COLO668 (cell line): ENCODE data around the gene LCE3E.
A peak's percentile ranks its signal among the peaks of the same experiment; 100 is the strongest.
"Not testable (repeated sequence)": the region's sequence is repeated elsewhere in the genome, so short reads cannot be mapped to it uniquely, and the experiment has no call there.

Experiments
- DNase-seq: peaks from one replicate; lab custom pipeline; 2025; ENCODE audit not compliant: unreplicated experiment; lab: John Stamatoyannopoulos, UW

Gene LCE3E

GRCh38 chr1:152566681-152567080 is at the start of gene LCE3E:
Gene LCE3E (minus strand): TSS chr1:152566780. CDS start chr1:152566208, 572 bp downstream.
- DNase-seq = no peak

DNA sequence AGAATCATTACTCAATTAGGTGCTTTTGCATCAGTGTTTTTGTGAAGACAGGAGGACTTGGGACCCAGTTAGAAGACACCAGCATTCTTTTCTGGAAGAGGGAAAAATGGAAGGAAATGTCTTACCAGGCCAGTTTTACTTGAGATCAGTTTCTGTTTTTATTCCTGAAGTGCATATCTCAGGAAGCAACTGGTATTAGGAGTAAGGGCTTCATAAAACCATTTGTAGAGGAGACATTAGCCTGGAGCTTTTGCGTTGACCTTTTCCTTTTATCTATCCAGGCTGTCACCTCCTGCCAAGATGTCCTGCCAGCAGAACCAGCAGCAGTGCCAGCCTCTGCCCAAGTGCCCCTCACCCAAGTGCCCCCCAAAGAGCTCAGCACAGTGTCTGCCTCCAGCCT is 46.9 kb upstream of the LCE3E start, which contains the start of gene LCE3B:
TSS of gene LCE3B (plus strand) at position 301 of the 400 bp plus-strand sequence. CDS start at position 301, 0 bp downstream.
- no peak for DNase-seq

GRCh38 chr1:152599934-152600333 is 33.4 kb upstream of the LCE3E start, which contains the start of gene LCE3C:
Gene LCE3C (plus strand): TSS chr1:152600234. CDS start chr1:152600732, 498 bp downstream.
- no peak for DNase-seq

DNA sequence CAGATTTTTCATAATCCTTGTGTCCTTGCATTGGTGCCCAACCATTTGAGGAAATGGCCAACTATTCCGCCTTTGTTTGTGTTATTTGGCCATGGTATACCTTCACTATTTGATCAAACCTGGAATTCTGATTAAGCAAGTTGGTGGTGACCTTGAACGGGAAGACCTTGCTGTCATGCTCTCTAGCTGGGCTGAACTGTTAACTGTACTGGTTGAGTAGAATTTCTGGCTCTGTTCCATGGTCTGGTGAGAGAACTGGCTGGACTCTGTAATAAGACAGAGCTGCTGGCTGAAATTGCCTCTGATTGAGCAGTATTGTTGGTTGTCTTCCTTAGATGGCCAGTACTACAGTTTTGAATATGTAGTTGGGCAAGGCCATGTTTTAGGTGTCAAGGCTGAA is 30.4 kb upstream of the LCE3E start:
- no peak for DNase-seq

GRCh38 chr1:152585586-152585985 is 19.0 kb upstream of the LCE3E start:
- no peak for DNase-seq

GRCh38 chr1:152582647-152583046 is 16.1 kb upstream of the LCE3E start:
- DNase-seq = no peak

- DNase-seq = no peak
Observed at GRCh38 chr1:152580433-152580832, 13.9 kb upstream of the LCE3E start, which contains the start of gene LCE3D. Gene LCE3D (minus strand): TSS chr1:152580516. CDS start chr1:152579936, 580 bp downstream.

DNA sequence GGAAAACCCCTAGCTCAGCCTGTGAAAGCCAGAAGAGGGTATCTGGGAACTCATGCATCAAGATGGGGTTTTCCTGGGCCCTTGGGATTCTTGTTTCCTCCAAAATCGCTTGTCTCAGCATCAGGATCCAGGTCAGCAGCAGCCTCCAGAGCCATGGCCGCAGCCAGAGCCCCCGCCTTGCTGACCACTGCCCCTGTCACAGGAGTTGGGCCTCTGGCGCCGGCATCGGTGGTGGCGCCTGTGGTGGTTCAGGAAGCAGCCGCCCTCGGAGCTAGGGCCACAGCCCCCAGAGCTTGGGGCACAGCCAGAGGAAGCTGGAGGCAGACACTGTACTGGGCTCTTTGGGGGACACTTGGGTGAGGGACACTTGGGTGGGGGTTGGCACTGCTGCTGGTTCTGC is 12.9 kb upstream of the LCE3E start:
- DNase-seq = not testable (repeated sequence)

GRCh38 chr1:152577168-152577567 is 10.6 kb upstream of the LCE3E start:
- no peak for DNase-seq

DNA sequence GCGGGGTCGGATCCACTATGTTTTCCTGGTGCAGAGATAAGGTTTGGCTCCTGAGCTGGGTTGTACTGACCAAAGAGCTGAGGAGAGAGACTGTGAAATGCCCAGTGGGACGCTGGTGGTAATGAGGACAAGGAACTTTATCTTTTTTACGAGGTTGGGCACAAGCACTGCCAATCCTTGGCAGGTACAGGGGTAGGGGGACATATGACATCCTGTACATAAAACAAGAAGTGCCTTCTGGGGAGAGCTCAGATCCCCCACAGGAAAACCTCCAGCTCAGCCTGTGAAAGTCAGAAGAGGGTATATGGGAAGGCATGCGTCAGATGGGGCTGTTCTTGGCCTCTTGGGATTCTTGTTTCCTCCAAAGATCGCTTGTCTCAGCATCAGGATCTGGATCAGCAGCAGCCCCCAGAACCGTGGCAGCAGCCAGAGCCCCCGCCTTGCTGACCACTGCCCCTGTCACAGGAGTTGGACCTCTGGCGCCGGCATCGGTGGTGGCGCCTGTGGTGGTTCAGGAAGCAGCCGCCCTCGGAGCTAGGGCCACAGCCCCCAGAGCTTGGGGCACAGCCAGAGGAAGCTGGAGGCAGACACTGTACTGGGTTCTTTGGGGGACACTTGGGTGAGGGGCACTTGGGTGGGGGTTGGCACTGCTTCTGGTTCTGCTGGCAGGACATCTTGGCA is 905 bp downstream of the LCE3E start:
- DNase-seq = no peak

DNA sequence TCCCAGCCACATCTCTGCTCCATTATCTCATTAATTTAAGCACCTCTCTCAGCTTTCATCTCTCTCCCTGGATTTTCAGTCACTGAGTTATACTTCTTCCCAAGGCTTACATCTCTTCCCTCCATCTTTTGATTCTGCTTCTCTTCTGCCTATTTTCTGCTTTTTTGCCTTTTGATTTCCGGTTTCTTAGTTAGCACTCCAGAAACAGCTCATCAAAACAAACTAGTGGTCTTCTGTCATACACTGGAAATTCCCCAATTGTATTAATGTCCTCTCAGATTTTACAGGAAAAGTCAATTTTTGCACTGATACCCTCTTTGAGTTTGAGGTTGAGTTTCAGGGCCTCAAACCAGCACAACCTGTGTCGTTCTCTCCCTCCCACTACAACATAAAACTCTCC is 1.5 kb downstream of the LCE3E start:
- DNase-seq = no peak

GRCh38 chr1:152548358-152548757 is 18.2 kb downstream of the LCE3E start:
- not testable (repeated sequence) for DNase-seq

DNA sequence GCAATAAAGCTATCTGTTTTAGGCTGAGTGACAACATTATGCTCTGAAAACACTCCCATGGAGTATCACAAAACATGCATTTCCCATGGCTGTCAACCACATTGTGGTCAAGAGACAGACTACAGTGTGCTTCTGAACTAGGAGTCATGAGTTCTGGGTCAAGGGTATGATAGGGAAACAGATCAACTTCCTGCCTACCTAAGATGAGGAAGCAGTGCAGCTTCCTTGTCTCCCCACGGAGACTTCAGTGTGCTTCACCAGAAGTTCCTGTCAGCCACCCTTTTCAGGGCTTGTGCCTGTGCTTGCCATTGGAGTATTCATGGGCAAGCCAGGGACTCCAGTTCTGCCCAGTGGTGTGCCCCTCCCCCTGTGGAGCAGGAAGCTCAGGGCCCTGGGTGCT is 19.9 kb downstream of the LCE3E start:
- no peak for DNase-seq

DNA sequence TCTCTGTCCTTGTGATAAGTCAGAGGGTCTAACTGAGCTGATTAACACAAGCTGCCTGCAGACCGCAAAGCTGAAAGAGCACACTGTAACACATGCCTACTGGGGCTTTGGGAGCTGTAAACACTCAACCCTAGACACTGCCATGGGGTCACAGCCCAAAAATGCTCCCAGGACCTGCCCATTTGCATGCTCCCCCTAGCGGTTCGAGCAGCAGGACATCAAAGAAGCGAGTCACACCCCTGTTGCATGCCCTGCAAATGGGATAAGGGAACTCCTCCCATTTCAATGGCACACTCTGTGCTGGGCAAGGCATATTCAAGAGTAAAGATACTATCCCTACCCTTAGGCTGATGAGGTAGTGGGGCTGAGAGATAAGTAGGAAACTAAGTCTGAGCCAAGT is 22.8 kb downstream of the LCE3E start:
- no peak for DNase-seq

DNA sequence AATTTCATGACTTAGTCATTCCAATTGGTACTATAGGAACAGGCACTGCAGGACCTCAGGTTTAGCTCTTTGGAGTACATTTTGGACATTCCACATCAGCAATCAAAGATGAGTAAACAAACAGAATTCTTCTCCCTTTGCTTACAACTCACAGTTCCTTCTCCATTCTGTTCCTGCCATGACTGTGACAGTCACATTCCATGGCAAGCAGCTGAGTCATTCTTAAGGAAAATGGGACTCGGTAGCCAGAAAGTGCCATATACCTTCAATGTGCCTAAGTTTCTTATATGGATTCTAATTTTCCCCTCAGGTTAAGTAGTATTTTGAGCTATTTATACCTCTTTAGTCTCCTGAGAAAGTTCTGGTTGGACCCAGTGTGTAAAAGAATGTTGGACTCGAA is 26.7 kb downstream of the LCE3E start:
- DNase-seq = no peak

DNA sequence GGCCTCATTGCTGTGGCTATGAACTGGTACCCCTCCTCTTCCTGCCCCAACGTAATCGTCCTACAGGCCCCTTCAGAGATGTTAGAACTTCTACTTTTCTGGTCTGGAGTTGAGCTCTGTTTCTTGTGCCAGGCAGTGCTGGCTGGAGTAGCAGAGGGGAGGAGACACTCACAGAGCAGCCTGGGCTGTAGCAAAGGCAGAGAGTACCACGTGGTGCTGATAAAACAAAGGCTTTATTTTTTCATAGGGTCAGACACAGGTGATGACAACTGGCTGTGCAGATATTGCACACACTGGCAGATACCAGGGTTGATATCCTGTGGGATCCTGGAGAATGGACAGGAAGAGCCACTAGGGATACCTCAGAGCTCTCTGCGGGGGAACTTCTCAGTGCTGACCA is 29.1 kb downstream of the LCE3E start:
- no peak for DNase-seq

GRCh38 chr1:152535774-152536173 is 30.8 kb downstream of the LCE3E start:
- no peak for DNase-seq

GRCh38 chr1:152533327-152533938 is 33.1 kb downstream of the LCE3E start:
- DNase-seq = peak; percentile 19

DNA sequence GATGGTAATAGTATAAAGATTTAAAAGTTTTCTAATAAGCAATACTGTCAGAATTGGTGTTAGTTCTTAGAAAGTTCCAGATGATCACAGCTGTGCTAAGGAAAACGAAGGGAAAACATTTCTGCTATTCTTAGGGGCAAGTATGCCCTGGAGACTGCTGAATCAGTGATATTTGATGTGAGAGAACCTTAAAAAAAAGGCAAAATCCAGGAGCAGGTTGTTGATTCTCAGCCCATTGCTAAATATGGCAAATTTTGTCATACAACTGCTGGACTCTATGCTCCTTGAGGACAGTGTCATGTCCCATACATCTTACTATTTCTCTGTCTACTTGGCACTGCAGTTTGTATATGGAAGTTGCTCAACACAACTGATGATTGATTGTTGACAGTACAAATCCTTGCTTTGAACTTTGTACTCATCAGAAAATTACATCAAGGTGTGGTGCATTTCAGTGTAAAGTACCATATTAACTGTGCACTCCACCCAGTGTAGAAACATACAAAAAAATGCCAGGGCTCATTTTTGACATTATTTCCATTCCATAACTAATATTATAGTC is 41.4 kb downstream of the LCE3E start:
- no peak for DNase-seq

- no peak for DNase-seq
Observed at GRCh38 chr1:152520561-152521090, 46.0 kb downstream of the LCE3E start.

- no peak for DNase-seq
Observed at GRCh38 chr1:152519851-152520250, 46.7 kb downstream of the LCE3E start.

DNA sequence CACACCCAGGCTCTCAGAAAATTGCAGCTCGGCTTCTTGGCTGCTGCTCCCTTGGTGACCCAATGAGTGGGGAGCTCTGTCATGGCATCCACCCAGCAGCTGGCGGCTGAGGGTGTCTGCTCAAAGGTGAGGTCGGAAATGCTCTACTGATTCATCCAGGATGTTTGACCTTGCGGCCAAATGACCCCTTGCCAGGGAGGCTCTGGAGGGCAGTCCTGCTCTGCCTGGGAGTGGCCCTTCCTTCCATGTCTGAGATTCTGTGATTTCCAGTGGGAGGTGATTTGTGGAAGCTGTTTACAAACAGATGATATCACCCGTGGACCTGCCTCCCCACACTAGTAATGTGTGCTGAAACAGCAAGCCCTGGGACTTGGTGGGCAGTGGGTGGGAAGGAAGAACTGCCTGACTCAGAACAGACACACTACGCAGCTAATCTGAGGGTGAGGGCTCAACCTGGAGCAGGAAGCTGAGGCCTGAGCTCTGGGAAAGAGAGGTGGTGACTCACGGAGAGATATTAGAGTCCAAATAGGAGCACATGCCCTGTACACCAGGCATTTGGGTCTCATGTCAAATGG is 49.3 kb downstream of the LCE3E start:
- DNase-seq = no peak
